ENCODE results near the gene COL13A1.

COL13A1 gene

DNA sequence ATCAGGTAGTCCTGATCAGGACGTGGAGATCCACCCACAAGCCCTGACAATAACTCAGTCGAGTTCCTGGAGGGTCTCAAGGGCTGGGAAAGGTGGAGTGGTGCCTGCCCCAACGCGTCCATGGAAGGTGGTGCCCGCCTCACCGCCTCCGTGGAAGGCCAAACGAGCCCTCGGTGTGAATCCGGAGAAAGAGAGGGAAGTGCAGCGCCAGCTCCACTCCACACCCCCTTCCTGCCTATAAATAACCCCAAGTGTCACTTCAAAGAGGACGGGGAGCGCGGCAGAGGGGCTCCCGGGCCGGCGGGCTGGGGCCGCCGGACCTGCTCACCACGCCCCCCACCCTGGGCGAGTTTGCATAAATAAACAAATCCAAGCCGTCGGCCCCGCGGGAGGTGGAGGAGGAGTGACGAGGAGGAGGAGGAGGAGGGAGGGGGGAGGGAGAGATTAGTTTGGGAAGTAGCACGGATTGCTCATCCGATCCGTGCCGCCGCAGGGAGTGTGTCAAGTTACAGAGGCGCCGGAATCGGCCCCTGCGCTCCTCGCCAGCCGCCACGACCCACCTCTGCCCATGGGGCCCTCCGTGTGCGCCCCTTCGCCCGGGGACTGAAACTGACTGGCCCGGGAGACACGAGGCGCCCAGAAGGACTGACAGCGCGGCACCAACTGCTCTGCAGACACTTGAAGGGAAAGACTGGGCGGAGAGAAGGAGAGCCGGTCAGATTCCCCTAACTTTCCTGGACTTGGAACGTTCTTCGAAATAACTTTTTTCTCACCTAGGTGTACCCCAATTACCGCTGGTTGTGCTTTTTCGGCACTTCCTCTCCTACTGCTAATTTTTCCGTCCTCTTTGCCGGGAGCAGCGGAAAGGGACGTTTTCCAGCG is at the start of gene COL13A1:
Gene COL13A1, plus strand, starts transcription at position 473 of the 882 bp plus-strand sequence. CDS start 518 bp downstream, outside the sequence.
- DNase-seq, result no peak

DNA sequence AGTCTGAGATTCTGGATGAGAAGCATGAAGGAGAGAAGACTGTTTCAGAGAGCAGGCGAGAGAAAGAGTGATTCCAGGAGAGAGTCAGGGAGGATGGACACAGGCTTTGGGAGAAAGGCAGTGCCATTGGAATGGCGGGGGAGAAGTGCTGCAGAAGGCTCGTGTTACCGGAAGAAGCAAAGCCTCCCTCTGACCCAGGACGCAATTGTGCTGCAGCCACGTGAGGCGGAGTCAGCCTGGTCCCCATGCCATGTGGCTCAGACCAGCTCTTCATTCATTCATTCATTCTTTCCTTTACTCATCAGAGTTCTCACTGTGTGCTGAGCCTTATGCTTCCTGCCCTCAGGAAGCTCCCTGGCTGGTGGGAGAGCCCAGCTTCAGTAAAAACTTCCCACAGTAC is 49.2 kb upstream of the COL13A1 start:
- no peak for DNase-seq

DNA sequence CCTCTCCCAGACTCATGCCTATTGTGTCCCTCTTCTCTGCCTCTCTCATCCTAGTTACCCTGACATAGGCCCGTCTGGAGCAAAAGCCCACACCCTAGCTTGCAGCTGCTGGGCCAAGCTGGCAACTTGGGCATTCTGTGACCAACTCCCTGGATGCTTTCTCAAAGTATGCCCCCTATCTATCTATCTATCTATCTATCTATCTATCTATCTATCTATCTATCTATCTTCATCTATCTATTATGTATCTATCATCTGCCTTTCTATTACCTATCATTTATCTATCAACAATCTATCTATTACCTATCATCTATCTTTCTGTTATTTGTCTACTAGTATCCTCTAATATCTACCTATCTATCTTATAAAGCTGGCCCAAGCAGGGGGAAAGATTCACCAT is 45.4 kb upstream of the COL13A1 start:
- no peak for DNase-seq

DNA sequence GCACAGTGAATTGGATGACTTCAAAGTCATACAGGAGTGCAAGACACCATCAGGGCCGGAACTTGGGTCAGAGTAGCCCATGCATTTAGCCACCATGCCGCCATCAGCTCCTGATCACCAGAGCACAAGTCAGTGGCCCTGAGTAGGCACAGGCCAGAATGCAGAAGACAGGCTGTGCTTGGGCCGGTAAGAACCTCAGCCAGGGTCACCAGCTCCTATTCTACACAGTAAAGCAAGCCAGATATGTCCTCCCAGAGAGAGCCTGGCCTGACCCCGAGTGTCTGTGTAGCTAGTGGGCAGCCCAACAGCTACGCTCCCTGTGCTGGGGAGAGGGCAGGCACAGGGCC is 44.5 kb upstream of the COL13A1 start:
- DNase-seq, result no peak

DNA sequence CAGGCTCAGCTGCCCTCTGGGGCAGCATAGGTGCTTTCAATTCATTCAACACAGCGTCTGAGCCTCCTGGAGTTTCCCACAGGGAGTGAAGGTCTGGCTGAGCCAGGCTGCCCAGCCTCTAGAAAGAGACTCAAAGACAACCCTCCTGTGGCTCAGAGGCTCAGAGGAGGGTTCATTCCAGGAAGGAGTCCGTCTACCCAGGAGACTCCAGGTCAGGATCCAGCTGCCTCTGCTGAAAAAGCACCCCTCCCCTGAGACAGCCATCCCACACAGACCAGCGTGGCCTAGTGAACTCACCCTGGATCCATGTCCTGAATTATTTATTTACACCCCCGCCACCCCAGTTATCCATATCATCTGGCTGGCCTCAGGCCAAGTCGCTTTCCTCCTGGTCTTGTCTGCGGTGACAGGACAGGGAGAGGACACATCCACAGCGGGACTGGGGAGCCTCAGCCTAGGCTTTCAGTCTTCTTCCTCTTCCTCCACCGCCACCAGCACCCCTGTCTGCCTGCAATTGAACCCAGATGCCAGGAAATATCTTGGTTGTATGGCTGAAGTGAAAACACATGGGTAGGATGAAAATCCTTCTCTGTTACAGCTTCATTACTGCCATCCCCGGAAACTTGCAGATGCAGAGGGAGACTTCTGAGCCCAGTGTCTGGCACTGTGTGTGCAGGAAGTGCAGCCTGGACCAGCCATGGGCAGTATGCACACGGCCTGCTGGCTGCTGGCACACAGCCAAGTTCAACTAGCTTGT is 44.0 kb upstream of the COL13A1 start:
- DNase-seq, result no peak

DNA sequence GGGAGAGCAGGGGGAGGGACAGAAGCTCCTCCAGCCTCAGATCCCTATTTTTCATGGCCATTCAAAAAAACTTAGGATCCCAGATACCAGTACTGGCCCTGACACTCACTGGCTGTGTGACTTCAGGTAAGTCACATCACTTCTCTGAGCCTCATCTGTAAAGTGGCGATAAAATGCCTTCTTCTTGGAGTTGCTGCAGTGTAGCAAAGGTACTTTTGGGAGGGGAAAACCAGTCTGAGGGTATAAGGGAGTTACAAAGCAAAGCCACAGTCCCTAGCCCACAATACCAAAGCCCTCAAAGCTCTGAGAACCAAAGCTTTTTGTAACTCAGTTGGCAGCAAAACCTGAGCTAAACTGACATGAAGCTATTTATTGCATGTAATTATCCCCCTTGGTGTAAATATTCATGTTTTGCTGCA is 43.4 kb upstream of the COL13A1 start:
- no peak for DNase-seq

DNA sequence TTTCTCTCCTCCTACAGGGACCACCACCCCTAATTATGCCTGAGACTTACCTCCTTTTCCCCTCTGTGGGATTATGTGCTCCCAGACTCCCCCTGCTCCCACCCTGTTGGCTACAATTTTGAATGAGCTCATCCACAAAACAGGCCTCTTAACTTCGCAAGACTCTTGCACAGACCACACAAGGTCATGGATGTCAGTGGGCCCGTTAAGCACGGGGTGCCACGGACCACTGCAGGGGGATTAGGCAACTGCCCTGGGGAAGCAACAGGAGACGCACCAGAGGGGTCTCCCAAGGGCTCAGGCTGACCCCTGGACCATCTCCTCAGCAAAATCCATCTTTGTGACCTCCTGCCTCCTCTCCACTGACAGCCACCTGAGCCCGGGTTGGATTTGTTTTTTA is 42.1 kb upstream of the COL13A1 start:
- no peak for DNase-seq

DNA sequence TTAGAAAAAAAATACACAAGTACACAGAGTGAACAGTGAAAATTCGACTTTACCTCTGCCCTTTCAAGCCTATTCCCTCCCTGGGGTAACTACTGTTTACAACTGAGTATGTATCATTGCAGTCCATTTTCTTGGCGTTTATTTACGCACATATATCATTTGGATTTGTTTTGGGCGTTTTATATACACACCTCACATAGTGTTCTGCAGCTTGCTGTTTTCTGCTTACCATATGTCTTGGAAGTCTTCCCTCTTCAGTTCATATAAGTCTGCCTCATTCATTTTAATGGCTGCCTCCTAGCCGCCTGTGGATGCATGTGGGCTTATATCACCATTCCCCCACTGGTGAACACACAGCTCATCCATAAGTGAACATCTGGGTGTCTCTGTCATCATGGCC is 41.6 kb upstream of the COL13A1 start:
- DNase-seq, result no peak

DNA sequence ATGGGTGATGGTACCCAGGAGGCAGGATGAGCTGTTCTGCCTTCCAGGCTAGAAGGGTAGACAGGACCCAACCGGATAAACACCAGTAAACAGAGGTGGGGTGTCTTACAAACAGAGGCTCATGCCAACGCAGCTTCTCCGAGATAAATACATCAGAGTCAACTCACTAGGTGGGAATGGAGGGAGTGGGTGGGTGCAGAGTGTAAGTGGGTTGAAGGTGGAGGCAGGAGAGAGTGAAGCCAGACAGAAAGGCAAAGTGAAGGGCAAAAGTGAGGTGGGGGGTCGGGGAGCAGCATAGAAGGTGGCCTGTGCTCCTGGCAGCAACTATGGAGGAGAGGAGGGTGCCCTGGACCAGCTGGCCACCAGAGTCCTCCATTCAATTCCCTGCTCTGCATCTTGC is 40.4 kb upstream of the COL13A1 start:
- DNase-seq, result no peak

DNA sequence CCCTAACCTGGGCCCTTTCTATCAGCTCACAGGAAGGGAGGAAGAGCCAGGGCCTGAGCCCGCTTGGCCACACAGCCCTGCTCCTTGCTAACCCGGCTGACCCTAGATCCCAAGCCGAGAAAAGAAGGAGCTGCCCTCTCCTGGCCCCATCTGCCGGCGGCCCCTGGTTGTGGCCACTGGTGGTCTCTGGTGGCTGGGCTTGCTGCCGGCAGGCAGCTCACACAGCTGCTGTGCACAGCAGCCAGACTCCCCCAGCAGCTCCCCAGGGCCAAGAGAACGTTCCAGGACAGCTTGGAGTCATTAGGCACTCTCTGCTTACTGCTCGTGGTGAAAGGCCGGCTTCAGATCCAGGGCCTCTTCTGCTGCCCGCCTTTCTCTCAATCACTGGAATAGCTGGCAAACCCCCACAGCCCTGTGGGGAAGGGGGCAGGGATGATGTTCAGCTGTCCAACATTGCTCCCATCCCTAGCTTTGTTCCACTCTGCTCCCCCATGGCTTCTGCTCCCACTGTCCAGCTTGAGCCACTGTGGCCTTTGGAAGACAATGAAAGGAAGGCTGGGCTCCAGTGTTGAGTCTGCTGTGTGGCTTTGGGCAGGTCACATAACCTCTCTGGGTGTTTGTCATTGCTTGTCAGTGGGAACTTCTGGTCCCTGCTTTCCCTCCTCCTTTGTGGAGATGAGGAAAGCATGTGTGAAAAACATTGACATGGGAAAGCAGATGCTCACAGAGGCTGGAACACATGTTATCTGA is 35.4 kb upstream of the COL13A1 start:
- DNase-seq, result no peak

DNA sequence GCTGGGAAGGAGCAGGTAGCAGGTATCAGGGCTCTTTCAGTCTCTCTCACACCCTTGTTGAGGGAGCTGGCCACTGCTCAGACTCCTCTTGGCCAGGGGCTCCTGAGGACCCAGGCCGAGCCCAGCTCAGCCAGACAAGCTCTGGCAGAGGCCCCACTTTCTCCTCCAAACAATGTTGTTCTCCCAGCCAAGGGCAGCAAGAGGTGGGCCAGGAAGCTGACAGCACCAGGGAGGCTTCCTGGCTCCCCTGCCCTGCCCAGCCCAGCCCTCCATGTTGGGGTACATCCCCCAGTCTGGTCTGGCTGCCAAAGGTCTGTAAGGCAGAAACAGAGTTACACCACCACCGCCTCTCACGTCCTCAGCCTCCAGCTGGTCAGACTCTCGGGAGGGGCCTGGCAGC is 33.9 kb upstream of the COL13A1 start:
- no peak for DNase-seq

DNA sequence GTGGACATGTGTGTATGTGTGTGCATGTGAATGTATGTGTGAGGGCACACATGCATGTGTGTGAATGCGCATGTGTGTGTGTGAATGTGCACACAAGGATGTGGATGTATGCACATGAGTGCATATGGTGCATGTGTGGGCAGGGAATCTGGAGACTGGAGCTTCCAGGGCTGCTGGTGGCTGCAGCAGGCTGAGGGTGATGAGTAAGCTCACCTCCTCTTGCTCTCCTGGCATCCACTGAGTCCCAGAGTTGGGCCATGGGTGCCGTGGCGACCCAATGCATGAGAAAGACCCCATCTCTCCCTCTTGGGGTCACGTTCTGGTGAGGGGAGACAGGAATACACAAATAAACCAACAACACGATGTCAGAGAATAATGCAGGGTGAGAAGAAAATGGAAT is 33.3 kb upstream of the COL13A1 start:
- no peak for DNase-seq

DNA sequence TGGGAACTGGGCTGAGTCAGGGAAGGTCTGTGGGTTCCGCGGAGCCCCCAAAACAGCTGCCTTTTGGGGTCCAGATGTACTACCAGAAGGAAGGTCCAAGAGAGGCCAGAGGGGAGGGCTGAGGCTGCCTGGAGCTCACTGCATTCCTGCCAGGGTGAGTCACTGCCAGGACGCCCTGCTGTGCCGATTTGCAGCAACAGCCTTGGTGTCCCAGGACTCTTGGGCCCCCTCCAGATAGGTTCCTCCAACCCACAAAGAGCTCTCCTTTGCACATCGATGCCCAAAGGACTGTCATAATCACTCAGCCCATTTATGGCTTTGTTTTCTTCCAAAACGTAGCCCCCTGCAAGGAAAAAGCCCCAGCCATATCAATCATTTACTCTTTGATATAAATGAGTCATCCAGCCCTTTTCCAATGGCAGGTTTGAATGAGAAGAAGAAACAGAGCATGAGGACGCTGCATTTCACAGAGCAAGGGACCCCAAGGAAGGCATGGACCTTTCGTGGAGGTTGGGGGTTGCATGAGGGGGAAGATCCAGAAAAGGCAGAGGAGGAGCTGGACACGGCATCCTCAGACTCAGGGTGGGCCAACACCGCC is 32.2 kb upstream of the COL13A1 start:
- DNase-seq, result no peak

DNA sequence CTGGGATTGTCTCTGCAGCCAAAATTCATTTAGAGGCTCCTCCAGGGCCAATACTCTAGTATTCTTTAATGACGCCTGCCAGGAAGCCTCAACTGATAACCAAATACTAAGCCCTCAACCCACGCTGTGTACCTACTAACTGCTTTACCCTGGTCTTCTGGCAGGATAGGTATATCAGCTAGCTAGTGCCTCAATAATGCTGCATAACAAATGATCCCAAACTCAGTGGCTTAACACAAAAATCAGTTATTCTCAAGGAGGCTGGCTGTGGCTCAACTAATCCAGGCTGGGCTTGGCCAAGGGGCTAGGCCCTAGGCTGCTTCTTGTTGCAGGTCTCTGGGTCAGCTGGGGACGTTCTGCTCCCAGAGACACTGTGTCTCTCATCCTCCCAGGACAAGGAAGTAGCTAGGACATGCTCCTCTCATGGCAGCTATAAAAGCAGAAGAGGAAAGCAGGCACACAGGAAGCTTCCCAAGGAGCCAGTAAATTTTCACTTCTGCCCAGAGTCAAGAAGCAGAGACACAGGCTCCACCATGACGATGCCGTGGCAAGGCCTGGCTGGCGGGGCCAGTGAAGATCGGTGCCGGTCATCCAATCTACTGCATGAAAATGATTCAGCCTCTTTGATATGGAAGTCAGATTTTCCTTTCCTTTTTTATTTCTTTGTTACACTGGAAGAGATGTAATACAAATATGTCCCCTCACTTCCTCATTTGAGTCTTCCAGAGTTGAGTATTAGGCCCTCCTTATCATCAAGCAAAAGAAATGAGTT is 28.6 kb upstream of the COL13A1 start:
- no peak for DNase-seq

DNA sequence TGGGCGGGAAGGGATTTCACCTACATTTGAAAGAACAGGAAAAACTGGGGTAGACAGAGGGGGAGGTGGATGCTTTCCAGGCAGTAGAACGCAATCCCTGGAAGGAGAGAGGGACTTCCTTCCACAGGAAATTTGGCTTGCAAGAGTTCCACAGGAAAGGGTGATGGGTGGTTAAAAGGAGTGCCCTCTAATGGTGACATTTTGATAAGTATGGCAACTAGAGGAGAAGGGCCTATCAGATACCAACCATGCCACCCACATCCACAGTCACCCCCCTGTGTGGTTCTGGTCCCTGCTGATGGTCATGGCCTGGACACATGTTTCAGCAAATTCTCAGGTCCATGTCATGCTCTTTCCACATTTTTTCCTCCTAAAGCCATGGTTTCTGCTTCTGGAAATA is 27.1 kb upstream of the COL13A1 start:
- no peak for DNase-seq

DNA sequence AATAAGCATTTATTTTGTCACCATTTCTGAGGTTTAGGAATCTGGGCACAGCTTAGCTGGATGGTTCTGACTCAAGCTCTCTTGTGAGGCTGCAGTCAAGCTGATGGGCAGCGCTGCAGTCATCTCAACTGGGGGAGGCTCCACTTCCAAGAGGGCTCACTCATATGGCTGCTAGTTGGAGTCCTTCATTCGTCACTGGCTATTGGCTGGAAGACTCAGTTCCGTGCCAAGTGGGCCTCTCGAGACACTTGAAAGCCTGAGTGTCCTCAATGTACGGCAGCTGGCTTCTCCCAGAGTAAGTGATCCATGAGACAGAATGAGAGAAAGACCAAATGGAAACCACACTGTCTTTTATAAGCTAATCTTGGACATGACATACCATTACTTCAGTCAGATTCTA is 21.6 kb upstream of the COL13A1 start:
- DNase-seq, result no peak

DNA sequence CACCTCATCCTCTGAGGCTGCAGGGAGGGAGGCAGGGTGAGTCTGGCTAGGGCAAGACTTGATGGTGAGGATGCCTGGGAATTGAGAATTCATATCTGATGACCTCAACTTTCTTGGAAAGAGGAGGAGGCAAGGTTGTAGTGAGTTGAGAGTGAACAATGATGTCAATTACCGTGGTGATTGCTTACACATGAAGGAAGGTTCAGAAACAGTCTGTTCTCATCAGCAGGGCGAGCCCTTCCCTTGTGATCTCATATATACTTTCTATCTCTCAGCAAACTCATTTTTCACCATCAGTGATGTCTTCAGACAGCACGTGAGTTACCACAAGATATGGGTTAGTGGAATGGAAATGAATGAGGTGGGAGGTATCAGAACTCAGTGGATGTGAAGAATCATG is 20.1 kb upstream of the COL13A1 start:
- DNase-seq, result no peak

DNA sequence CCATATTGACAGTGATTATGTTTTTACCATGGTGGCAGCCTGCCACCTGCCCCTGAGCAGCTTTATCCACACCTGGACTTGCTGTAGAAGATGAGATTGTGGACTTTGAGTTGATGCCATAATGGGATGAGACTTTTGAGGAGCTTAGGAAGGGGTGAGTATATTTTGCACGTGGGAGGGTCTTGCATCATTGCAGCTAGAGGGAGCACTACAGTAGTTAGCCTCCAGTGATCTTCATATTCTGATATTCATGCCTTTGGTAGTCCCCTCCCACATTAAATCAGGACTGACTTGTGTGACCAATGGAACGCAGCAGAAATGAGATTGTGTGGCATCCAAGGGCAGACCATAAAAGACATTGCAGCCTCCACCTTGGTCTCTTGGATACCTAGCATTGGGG is 18.2 kb upstream of the COL13A1 start:
- no peak for DNase-seq

DNA sequence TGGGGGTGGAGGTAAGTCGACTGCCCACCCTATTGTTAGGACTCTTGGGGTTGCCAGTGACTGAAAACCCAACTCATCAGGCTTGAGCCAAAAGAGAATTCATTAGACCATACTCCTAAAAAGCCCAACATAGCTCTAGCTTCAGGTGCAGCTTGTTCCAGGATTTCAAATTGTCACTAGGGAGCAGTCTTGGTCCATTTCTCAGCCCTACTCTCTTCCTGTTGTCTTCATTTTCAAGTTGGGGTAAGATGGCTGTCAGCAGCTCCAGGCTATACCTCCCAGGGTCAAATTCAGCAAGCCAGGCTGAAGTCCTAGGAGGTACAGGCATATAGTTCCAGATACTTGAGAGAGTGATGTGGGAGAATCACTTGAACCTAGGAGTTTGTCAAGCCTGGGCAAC is 14.9 kb upstream of the COL13A1 start:
- no peak for DNase-seq

DNA sequence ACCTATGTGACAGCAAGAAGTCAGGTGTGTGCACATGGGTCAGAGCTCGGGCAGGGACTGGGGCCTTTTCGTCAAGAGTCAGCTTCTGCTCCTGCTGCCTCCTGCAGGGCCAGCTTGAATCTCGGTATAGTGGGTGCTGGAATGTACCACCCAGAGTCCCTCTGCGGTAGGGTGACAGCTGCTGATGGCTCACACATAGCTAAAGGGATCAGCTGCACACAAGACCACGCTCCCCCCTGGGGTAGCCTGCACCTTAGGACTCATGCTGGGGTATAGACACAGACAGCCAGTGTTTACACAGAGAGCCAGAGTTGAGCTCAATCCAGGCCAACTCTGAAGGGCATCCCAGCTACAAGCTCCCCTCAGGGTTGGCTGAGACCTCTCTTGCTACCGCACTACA is 14.0 kb upstream of the COL13A1 start:
- no peak for DNase-seq

DNA sequence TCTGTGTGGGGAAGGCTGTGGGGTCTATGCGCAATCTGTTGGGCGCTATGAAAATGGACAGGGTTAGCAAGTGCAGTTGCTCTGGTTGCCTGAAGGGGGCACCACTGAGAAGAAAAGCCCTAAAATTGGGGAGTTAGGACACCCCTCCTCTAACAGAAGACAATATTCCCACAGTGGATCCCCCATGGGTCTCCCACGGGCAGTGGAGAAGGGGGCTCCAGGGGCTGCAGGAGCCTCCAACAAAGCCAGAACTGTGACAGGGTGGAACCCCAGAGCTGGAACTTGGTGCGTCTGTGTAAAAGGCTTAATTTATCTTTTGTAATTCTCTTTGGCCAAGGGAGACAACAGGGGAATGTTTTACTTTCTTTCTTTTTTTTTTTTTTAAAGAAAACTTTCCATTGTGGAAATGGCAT is 12.5 kb upstream of the COL13A1 start:
- DNase-seq, result no peak

DNA sequence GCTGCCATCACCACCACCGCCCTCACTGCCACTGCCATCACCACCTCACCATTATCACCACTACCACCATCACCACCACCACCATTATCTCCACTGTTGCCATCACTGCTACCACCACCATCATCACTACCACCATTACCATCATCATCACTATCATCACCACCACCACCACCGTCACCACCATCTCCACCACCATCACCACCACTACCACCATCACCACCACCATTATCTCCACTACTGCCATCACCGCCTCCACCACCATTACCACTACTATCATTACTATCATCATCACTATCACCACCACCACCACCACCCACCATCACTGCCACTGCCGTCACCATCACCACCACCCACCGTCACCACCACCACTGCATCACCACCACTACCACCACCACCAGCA is 9.9 kb upstream of the COL13A1 start:
- no peak for DNase-seq

DNA sequence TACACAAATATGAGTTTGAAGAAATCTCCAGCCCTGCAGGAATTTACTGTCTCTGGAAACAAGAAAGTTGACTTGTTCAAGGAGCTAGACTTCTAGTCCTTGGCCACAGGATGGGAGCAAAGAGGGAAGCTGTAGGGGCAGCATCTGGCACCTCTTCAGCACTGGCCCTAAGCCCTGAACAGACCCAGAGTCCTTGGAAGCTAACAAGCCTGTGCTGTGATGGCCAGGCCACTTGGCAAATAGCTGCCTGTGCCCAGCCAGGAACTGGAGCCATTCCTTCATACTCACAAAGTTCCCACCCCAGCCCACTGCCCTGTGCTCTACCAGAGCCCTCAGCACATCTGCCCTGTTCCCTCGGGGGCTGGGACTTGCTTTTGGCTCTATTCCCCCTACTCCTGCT is 9.4 kb upstream of the COL13A1 start:
- no peak for DNase-seq

Data from KG1 (cell line).